Measurements from ENCODE around the gene KRT36. TPM values are rescaled to one million over a fixed set of nuclear protein-coding genes. Genes with fewer than 3 reads are reported as not detected.

KRT36 gene
- polyA plus RNA-seq, 3 donors, result 0.24 to 0.87 (median 0.25) TPM

DNA sequence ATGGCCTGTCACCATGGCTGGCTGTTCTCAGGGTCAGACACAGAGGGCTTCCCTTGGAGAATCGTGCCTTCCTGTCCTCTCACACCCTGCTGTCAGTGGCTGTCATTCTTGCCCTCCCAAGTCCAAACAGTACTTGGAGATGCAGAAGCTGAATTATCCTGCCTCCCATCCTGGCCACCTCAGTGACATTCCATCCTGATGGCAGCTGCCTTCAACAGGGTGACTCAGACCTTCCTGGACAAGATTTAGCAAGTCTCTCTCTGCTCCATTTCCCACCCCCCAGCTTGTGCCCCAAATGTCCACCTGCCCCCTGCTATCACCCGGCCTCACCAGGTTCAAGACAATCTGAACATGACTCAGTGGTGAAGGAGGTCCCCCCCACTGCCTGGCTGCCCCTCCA, 4.8 kb upstream of the KRT36 start:
- peaks cover 79% of the 10 kb centered on the region for H3K4me1 Mint-ChIP-seq
- H3K27ac Mint-ChIP-seq, result peak overlapping the region in 4 of 7 donors; percentile 1 to 89 (median 26)
- Histone ChIP-seq H3K27me3 (ENCODE audit: control insufficient read depth in 2 of 2, insufficient read depth in 2 of 2, low read length in 2 of 2) (no peaks in the 10 kb centered on the region), H3K4me2 (replicated peaks; ENCODE audit: extremely low read depth, low read length, poor library complexity, severe bottlenecking) (no peak overlapping the region), H3K9ac (ENCODE audit: insufficient read depth, low read length, poor library complexity, severe bottlenecking) (no peak overlapping the region), H2AFZ (ENCODE audit: insufficient read depth, low read depth, low read length, poor library complexity, severe bottlenecking) (no peak overlapping the region), H3K79me2 (ENCODE audit: insufficient read depth, low read length) (no peaks in the 10 kb centered on the region), H3K9me3 (replicated peaks in 1 of 2; ENCODE audit: control insufficient read depth in 1 of 2, insufficient read depth in 1 of 2, low read length in 2 of 2) (no peaks in the 10 kb centered on the region), H3K27ac (ENCODE audit: low read depth in 1 of 2, low read length in 2 of 2) (no peak overlapping the region), H3K4me1 (ENCODE audit: control insufficient read depth in 1 of 2, insufficient read depth in 2 of 2, low read length in 2 of 2) (peaks cover 73 to 78% of the 10 kb centered on the region in 2 donors), H3K36me3 (replicated peaks in 1 of 2; ENCODE audit: control insufficient read depth in 1 of 2, insufficient read depth in 2 of 2, low read length in 2 of 2) (no peaks in the 10 kb centered on the region), H3K4me3 (replicated peaks in 1 of 3; ENCODE audit: low read depth in 2 of 3, low read length in 3 of 3) (no peak overlapping the region), H4K20me1 (ENCODE audit: insufficient read depth, low read length) (no peaks in the 10 kb centered on the region)
- peaks cover 2 to 3% (median 3%) of the 10 kb centered on the region in 3 donors for H3K27me3 Mint-ChIP-seq (ENCODE audit: low read depth in 3 of 3)
- H3K36me3 Mint-ChIP-seq, result peaks cover 0 to 2% of the 10 kb centered on the region in 2 donors
- intact Hi-C loops (cut with micrococcal nuclease), result loop anchor here (5.0 to 10.0 kb wide), 2 partner anchors 53 to 170 kb away; no protein-coding TSS in a partner anchor
- WGBS (ENCODE audit: insufficient coverage), result 73% methylated on average over 1 of the region's 2 CpGs
- no peak overlapping the region for H3K4me3 Mint-ChIP-seq
- H3K9me3 Mint-ChIP-seq, result peaks cover 0 to 5% (median 0%) of the 10 kb centered on the region in 7 donors
- no peak for DNase-seq
- TF ChIP-seq, protein P1, sequence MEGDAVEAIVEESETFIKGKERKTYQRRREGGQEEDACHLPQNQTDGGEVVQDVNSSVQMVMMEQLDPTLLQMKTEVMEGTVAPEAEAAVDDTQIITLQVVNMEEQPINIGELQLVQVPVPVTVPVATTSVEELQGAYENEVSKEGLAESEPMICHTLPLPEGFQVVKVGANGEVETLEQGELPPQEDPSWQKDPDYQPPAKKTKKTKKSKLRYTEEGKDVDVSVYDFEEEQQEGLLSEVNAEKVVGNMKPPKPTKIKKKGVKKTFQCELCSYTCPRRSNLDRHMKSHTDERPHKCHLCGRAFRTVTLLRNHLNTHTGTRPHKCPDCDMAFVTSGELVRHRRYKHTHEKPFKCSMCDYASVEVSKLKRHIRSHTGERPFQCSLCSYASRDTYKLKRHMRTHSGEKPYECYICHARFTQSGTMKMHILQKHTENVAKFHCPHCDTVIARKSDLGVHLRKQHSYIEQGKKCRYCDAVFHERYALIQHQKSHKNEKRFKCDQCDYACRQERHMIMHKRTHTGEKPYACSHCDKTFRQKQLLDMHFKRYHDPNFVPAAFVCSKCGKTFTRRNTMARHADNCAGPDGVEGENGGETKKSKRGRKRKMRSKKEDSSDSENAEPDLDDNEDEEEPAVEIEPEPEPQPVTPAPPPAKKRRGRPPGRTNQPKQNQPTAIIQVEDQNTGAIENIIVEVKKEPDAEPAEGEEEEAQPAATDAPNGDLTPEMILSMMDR (IDR thresholded peaks at IDR 0.05), result no peak

DNA sequence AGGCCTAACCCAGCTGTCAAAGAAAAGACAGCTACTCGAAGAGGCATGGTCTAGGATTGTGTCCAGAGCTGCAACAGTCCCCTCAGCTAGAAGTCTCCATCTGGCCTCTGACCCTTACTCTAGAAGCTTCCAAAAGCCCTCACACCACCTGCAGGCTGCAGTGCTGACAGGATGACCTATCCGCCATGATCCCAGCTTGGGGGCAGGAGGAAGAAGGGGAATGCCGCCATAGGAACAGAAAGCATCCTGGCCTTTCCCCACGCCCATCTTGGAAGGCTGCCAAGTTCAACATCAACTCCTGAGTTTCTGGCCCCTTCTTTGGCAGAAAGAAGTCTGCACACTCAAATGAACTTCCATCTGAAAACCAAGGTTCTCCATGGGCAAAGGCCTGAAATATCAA, 3.1 kb upstream of the KRT36 start:
- Histone ChIP-seq H4K20me1 (ENCODE audit: insufficient read depth, low read length) (no peaks in the 10 kb centered on the region), H3K79me2 (ENCODE audit: insufficient read depth, low read length) (no peaks in the 10 kb centered on the region), H3K27me3 (ENCODE audit: control insufficient read depth in 2 of 2, insufficient read depth in 2 of 2, low read length in 2 of 2) (no peaks in the 10 kb centered on the region), H3K9me3 (replicated peaks in 1 of 2; ENCODE audit: control insufficient read depth in 1 of 2, insufficient read depth in 1 of 2, low read length in 2 of 2) (no peaks in the 10 kb centered on the region), H3K4me2 (replicated peaks; ENCODE audit: extremely low read depth, low read length, poor library complexity, severe bottlenecking) (peak overlapping the region; percentile 38), H3K4me1 (ENCODE audit: control insufficient read depth in 1 of 2, insufficient read depth in 2 of 2, low read length in 2 of 2) (peaks cover 62 to 71% of the 10 kb centered on the region in 2 donors), H2AFZ (ENCODE audit: insufficient read depth, low read depth, low read length, poor library complexity, severe bottlenecking) (no peak overlapping the region), H3K9ac (ENCODE audit: insufficient read depth, low read length, poor library complexity, severe bottlenecking) (peak overlapping the region; percentile 10), H3K27ac (ENCODE audit: low read depth in 1 of 2, low read length in 2 of 2) (peak overlapping the region; percentile 83), H3K36me3 (replicated peaks in 1 of 2; ENCODE audit: control insufficient read depth in 1 of 2, insufficient read depth in 2 of 2, low read length in 2 of 2) (no peaks in the 10 kb centered on the region), H3K4me3 (replicated peaks in 1 of 3; ENCODE audit: low read depth in 2 of 3, low read length in 3 of 3) (peak overlapping the region in 1 of 3 experiments; percentile 43)
- DNase-seq, result peak in 2 of 3 donors; percentile 13 to 47
- Mint-ChIP-seq H3K9me3 (peaks cover 0 to 5% (median 0%) of the 10 kb centered on the region in 7 donors), H3K27ac (peak overlapping the region; percentile 87 to 96 (median 91)), H3K4me1 (peaks cover 68% of the 10 kb centered on the region), H3K27me3 (ENCODE audit: low read depth in 3 of 3) (peaks cover 0 to 2% (median 0%) of the 10 kb centered on the region in 3 donors), H3K4me3 (peak overlapping the region; percentile 35 to 37), H3K36me3 (peaks cover 0 to 2% of the 10 kb centered on the region in 2 donors)
- intact Hi-C loops (cut with micrococcal nuclease), result loop anchor here (5.0 to 10.0 kb wide), 2 partner anchors 55 to 172 kb away; no protein-coding TSS in a partner anchor
- 21% methylated on average over 2 of the region's 4 CpGs for WGBS (ENCODE audit: insufficient coverage)
- TF ChIP-seq, protein P1 (IDR thresholded peaks at IDR 0.05), result no peak

Data from CD14-positive monocyte (primary cell).